ENCODE data around the gene PLSCR1.

PLSCR1 gene, protein sequence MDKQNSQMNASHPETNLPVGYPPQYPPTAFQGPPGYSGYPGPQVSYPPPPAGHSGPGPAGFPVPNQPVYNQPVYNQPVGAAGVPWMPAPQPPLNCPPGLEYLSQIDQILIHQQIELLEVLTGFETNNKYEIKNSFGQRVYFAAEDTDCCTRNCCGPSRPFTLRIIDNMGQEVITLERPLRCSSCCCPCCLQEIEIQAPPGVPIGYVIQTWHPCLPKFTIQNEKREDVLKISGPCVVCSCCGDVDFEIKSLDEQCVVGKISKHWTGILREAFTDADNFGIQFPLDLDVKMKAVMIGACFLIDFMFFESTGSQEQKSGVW

DNA sequence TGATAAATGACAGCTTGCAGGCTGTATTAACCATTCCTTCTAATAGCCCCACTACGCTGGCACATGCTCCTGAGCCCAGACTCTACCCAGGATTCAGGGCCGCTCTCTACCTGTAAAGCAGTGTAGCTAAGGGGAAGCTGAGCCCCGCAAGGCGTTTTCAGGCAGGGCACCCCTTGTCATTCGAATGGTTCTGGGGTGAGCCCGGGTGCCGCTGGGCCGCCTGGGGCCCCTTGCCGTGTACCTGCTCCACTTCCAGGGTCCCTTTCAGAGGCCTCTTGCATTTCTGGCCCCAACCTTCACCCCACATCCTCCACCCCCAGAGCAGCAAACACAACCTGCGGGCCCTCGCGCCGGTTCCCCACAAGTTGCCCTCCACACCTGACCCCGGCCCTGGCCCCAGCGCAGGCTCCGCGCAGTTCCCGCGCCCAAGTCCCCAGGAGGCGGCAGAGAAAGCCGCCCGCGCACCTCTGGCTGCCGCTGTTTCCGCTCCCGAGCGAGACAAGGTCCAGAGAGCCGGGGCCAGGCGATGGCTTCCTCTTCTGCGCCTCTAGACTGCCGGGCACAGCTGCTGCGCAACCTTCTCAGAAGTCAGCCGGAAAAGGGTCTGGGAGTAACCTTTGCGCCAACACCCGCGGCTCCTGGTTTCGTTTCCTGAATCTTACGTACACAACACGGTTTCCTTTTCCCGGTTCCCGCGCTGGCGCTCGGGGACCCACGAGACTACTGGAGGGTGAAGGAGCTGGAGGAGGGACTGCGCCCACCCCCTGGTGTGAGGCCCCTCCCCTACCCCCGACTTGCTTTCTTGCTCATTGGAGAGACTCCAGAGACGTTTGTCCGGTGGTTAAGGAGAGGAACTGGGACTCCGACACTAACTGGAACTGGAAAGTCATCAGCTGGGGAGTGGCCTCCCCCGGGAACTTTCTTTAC lies at the start of gene PLSCR1:
PLSCR1 (minus strand) TSS at position 606 of the 927 bp plus-strand sequence. CDS start 8,055 bp downstream, outside the sequence.
- peak within 1 kb of the TSS; percentile 83 for H3K27ac ChIP-seq
- peak; percentile 92 for DNase-seq (ENCODE audit: low read depth, low spot score)

- DNase-seq (ENCODE audit: low read depth, low spot score) = no peak
- H3K27ac ChIP-seq = no peak overlapping the region
Measured at GRCh38 chr3:146593776-146594175, 49.4 kb upstream of the PLSCR1 start.

DNA sequence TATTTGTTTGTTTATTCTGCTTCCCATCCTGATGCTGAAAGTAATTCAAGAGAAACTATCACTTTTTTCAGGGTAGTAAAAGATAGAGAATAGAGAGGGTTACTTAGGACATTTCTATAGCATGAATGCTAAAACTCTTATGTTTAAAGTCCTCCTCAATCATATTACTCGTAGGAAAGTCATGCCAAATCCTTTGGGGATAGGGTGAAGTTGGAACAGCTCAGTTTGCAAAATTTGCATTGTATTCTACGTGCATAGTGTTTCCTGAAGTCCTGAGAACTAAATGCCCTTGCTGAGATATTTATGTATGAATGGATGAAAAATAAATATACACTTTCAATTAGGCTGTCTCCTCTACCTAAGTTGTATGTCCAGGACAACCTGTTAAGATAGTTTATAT lies 46.1 kb upstream of the PLSCR1 start:
- no peak overlapping the region for H3K27ac ChIP-seq
- DNase-seq (ENCODE audit: low read depth, low spot score) = no peak

DNA sequence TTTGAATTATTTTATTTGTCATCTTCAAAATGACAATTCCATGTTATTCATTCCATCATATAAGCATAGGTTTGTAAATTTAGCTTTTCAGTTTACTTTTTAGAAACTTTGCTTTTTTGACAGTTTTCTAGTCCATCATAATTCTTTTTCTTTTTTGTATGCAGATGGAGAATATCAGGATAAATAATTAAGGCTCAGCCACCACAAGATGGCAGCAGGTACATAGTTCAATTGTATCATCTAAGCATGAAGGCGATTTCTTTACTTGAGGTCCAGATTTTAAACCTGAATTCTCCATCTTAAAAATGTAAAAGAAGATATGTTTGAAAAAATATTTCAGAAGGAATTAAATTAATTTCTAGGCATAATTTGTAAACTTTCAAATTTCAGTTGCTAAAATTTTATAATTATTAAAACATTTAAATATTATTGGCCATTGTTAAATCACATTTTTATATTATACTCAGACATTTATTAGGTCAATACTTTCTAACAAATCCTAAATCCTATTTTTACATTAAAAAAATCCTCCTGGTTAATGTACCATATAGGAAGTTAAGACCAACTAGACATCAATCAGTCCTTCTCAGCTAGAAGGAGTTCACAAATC lies 45.6 kb upstream of the PLSCR1 start:
- no peak for DNase-seq (ENCODE audit: low read depth, low spot score)

DNA sequence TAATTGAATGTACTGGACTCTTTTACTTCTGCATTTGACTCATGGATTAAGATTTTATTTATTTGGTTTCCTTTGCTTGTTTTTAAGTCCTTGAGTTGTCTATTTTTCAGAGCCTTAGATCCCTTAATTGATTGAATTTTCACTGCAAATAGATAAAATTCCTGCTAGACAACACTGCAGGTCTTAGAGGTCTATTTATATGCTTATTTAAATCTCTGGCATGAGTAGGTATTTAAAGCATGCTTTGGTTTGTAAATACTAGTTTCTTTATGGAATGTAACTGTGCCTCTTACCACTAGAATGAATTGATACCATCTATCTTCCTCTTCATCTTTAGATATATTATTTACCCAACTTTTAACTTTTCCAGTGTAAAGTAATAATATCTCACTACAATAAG lies 40.7 kb upstream of the PLSCR1 start:
- DNase-seq (ENCODE audit: low read depth, low spot score) = no peak
- H3K27ac ChIP-seq = no peak overlapping the region

More for the DNA sequence above, 45.6 kb upstream of the PLSCR1 start:
- H3K27ac ChIP-seq = no peak overlapping the region

DNA sequence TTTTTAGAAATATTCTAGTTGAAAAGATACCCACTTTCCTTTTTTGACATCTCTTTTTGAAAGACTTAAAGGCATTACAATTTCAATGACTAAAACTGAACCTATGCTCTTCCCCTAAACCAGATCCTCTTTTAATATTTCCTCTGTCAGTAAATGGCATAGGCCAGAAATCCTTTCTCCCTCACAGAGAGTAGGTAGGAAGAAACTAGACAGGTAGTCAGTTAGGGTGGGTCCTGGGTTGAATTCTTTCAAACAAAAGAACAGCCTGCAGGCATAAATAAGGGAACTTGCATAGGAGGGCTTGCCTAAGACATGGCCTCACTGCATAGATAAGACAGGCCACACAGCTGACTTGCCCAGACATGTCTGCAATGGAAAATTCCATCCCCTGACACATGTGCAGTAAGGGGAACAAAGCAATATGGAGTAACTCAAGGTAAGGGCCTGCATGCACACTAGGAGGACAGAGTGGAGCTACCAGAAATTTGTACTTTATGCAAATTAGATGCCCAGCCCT lies 37.6 kb upstream of the PLSCR1 start:
- DNase-seq (ENCODE audit: low read depth, low spot score) = peak; percentile 87
- peak overlapping the region; percentile 70 for H3K27ac ChIP-seq

- DNase-seq (ENCODE audit: low read depth, low spot score) = no peak
- H3K27ac ChIP-seq = peak overlapping the region; percentile 70
Measured at GRCh38 chr3:146581080-146581601, 36.7 kb upstream of the PLSCR1 start.

DNA sequence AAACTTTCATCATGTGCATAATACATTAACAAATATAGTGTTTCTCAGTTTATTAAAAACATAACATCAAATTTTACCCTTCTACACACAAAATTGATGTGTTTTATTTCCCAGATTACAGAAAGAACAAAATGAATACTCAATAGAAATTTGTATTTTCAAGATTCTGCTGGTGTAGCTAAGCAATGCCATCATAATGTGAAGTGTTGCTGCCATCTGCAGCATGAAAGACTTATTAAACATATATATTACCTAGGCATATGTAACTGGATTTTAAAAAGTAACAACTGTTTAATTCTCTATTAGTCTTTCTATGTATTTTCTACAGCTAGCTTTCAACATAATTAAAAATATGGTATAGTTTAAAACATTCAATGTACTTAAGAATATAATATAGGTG lies 33.3 kb upstream of the PLSCR1 start:
- H3K27ac ChIP-seq = no peak overlapping the region
- DNase-seq (ENCODE audit: low read depth, low spot score) = no peak

GRCh38 chr3:146575636-146576035 lies 31.2 kb upstream of the PLSCR1 start:
- DNase-seq (ENCODE audit: low read depth, low spot score) = no peak

GRCh38 chr3:146574173-146574572 lies 29.8 kb upstream of the PLSCR1 start:
- no peak for DNase-seq (ENCODE audit: low read depth, low spot score)
- H3K27ac ChIP-seq = no peak overlapping the region

More at GRCh38 chr3:146575636-146576035, 31.2 kb upstream of the PLSCR1 start:
- H3K27ac ChIP-seq = no peak overlapping the region

- DNase-seq (ENCODE audit: low read depth, low spot score) = no peak
- no peak overlapping the region for H3K27ac ChIP-seq
Measured at GRCh38 chr3:146569314-146569713, 24.9 kb upstream of the PLSCR1 start.

GRCh38 chr3:146566138-146566537 lies 21.7 kb upstream of the PLSCR1 start:
- DNase-seq (ENCODE audit: low read depth, low spot score) = no peak
- no peak overlapping the region for H3K27ac ChIP-seq

DNA sequence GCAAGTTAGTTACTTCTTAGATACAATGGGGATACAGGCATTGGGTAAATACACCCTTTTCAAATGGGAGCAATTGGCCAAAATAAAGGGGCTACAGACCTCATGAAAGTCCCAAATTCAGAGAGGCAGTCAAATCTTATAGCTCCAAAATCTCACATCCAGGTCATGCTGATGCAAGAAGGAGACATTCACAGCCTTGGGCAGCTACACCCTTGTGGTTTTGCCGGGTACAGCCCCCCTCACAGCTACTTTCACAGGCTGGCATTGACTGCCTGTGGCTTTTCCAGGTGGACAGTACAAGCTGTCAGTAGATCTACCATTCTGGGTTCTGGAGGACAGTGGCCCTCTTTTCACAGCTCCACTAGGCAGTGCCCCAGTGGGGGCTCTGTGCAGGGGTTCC lies 17.5 kb upstream of the PLSCR1 start:
- no peak overlapping the region for H3K27ac ChIP-seq
- DNase-seq (ENCODE audit: low read depth, low spot score) = no peak

GRCh38 chr3:146561463-146561862 lies 17.1 kb upstream of the PLSCR1 start:
- DNase-seq (ENCODE audit: low read depth, low spot score) = no peak
- H3K27ac ChIP-seq = no peak overlapping the region

DNA sequence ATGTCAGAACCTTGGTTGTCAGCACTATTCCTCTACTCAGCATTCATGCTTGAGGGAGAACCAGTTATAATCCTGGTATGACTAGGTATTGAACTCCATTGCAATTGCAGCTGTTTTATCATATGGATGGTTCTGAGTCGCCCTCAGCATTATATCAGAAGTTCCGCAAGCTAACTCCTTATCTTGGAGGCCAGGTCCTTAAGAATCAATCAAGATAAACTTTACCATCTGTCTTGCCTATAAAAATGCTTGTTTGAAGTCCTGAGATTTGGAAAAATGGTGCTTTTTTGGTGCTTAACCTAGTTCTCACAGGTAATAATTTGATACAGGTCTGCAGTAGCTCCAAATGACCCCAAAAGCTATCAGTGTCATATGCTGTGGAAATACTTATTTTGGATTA lies 16.3 kb upstream of the PLSCR1 start:
- no peak for DNase-seq (ENCODE audit: low read depth, low spot score)
- no peak overlapping the region for H3K27ac ChIP-seq

DNA sequence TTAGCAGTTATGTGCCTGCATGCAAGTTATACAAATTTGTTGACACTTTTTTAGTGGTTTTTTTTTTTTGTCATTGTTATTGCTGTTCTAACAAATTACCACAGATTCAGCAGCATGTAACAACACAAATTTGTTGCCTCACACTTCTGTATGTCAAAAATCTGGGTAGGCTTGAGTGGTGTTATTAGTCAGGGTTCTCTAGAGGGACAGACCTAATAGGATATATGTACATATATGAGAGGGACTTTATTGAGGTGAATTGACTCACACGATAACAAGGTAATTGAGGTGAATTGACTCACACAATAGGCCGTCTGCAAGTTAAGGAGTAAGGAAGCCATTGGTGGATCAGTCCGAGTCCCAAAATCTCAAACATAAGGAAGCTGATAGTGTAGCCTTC lies 15.0 kb upstream of the PLSCR1 start:
- DNase-seq (ENCODE audit: low read depth, low spot score) = no peak
- no peak overlapping the region for H3K27ac ChIP-seq

GRCh38 chr3:146558781-146559180 lies 14.4 kb upstream of the PLSCR1 start:
- no peak overlapping the region for H3K27ac ChIP-seq

GRCh38 chr3:146557745-146558144 lies 13.3 kb upstream of the PLSCR1 start:
- no peak overlapping the region for H3K27ac ChIP-seq
- DNase-seq (ENCODE audit: low read depth, low spot score) = no peak

More at GRCh38 chr3:146558781-146559180, 14.4 kb upstream of the PLSCR1 start:
- DNase-seq (ENCODE audit: low read depth, low spot score) = no peak

DNA sequence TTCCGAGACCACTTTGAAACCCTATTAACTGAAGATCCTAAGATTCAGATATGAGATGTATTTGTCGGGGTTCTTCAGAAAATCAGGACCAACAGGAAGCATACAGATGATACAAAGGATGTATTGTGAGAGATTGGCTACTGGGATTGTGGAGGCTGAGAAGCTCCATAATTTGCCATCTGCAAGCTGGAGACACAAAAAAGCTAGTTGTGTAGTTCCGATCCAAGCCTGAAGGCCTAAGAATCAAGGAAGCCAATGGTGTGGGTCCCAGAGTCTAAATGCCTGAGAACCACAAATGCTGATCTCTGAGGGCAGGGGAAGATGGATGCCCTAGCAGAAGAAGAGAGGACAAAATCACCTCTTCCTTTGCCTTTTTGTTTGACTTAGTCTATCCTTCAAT lies 10.9 kb upstream of the PLSCR1 start:
- DNase-seq (ENCODE audit: low read depth, low spot score) = no peak
- H3K27ac ChIP-seq = no peak overlapping the region

GRCh38 chr3:146554151-146554760 lies 9.8 kb upstream of the PLSCR1 start:
- no peak for DNase-seq (ENCODE audit: low read depth, low spot score)

More at GRCh38 chr3:146554151-146554760, 9.8 kb upstream of the PLSCR1 start:
- no peak overlapping the region for H3K27ac ChIP-seq
